Activated naive CD8-positive, alpha-beta T cell treated with anti-CD3 and anti-CD28 coated beads, Interleukin-2, amount 10 ng/mL, durations not matched to agents 7 days and 5 days (primary cell): ENCODE results near the gene STEAP1. TPM values are rescaled to one million over a fixed set of nuclear protein-coding genes. Genes with fewer than 3 reads are reported as not detected.
"Not testable (repeated sequence)": the region's sequence is repeated elsewhere in the genome, so short reads cannot be mapped to it uniquely, and the experiment has no call there.

Source experiments
- ATAC-seq: fragments of 150-1000 bp; cut with Tn5 transposase; one replicate; pipeline ENCODE4 v1.10.0; 2021; ENCODE audit warnings: low read depth, moderate library complexity
- POLR2A ChIA-PET: fragments of 350-600 bp; sonication (Branson Sonifier 250); formaldehyde crosslinking; loops from one replicate; lab custom pipeline; 2021; ENCODE audit warnings: antibody characterized with exemption; lab: Charles Lee
- DNase-seq: peaks from one replicate; pipeline ENCODE4 v3.0.0; 2021
- H3K27ac Mint-ChIP-seq: one replicate; pipeline ENCODE4 v1.8.0; 2022; ENCODE audit warnings: mild to moderate bottlenecking, mixed read lengths
- H3K27me3 Mint-ChIP-seq: one replicate; pipeline ENCODE4 v1.8.0; 2022; ENCODE audit warnings: mild to moderate bottlenecking, moderate library complexity, mixed read lengths
- H3K36me3 Mint-ChIP-seq: one replicate; pipeline ENCODE4 v1.8.0; 2021; ENCODE audit warnings: mild to moderate bottlenecking, mixed read lengths
- H3K4me1 Mint-ChIP-seq: one replicate; pipeline ENCODE4 v1.8.0; 2021; ENCODE audit warnings: mixed read lengths
- H3K4me3 Mint-ChIP-seq: one replicate; pipeline ENCODE4 v1.8.0; 2022; ENCODE audit warnings: mild to moderate bottlenecking, moderate library complexity, mixed read lengths
- H3K9me3 Mint-ChIP-seq: one replicate; pipeline ENCODE4 v1.8.0; 2021; ENCODE audit warnings: mixed read lengths
- total RNA-seq, 2 experiments: library from RNA; stranded (reverse); gene quantifications; one replicate each; pipeline ENCODE4 v1.2.3, GENCODE V29; 2021

STEAP1 gene
- total RNA-seq, 2 experiments from 2014 or later = not detected

GRCh38 chr7:90157761-90158350, 3.6 kb downstream of the STEAP1 start:
- H3K9me3 Mint-ChIP-seq, H3K4me3 Mint-ChIP-seq, H3K36me3 Mint-ChIP-seq, POLR2A ChIA-PET, ATAC-seq, H3K4me1 Mint-ChIP-seq, H3K27ac Mint-ChIP-seq, DNase-seq: not testable (repeated sequence)
- peaks cover 22% of the 10 kb centered on the region for H3K27me3 Mint-ChIP-seq

DNA sequence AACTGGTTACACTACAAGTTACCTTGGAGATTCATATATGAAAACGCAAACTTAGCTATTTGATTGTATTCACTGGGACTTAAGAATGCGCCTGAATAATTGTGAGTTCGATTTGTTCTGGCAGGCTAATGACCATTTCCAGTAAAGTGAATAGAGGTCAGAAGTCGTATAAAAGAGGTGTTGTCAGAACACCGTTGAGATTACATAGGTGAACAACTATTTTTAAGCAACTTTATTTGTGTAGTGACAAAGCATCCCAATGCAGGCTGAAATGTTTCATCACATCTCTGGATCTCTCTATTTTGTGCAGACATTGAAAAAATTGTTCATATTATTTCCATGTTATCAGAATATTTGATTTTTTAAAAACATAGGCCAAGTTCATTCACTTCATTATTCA, 9.3 kb downstream of the STEAP1 start:
- Mint-ChIP-seq H3K36me3 (no peaks in the 10 kb centered on the region), H3K27me3 (peaks cover 16% of the 10 kb centered on the region), H3K4me3 (no peak overlapping the region), H3K9me3 (no peaks in the 10 kb centered on the region), H3K4me1 (no peaks in the 10 kb centered on the region), H3K27ac (no peak overlapping the region)
- DNase-seq (no peak), ATAC-seq (no peak)
- POLR2A ChIA-PET = no interaction called here

DNA sequence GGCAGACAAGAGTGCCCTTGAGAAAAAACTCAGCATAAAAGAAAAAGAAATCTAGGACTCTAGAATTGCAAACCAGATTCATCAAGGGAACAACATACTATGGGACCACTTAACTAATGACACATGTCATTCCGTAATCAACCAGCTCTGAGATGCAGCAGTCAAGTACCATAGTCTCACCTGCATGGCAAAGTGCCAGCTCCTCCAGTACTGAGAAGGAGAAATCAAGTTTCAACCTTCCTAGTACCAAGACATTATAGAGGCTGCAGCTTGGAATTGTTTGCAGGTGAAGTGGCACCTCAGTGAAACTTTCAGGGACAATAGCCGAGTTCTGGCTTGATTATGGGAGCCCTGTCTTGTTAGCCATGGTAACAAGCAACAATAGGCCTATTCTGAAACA, 11.5 kb downstream of the STEAP1 start:
- no peaks in the 10 kb centered on the region for H3K4me1 Mint-ChIP-seq

DNA sequence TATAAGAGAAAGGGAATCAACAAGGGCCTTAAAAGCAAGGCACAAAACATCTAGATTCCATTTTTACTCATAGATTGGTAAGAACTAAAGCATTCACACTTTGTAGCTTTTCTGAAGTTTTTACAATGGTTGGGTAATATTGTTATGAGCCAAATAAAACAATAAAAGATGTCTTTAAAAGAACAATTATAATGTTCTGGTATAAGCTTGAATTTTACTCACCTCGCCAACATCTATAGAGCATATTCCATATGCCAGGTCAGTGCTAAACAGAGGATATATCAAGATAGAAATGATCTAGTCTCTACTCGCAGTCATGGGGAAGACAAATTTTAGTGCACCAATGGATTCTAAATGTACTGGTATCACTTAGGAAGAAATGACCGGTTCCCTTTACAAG, 11.9 kb downstream of the STEAP1 start:
- H3K36me3 Mint-ChIP-seq = no peaks in the 10 kb centered on the region
- H3K27ac Mint-ChIP-seq = no peak overlapping the region
- ATAC-seq = no peak
- DNase-seq = no peak
- H3K4me3 Mint-ChIP-seq = no peak overlapping the region
- H3K9me3 Mint-ChIP-seq = no peaks in the 10 kb centered on the region
- POLR2A ChIA-PET = no interaction called here
- no peaks in the 10 kb centered on the region for H3K4me1 Mint-ChIP-seq
- H3K27me3 Mint-ChIP-seq = peaks cover 16% of the 10 kb centered on the region

More for the DNA sequence above, 11.5 kb downstream of the STEAP1 start:
- peaks cover 16% of the 10 kb centered on the region for H3K27me3 Mint-ChIP-seq
- DNase-seq = no peak
- no peak for ATAC-seq
- no peak overlapping the region for H3K27ac Mint-ChIP-seq
- POLR2A ChIA-PET = interaction anchor here (0.6 kb wide), 1 partner anchor 301 kb away, joined by 3 read pairs; no protein-coding TSS in a partner anchor
- no peak overlapping the region for H3K4me3 Mint-ChIP-seq
- no peaks in the 10 kb centered on the region for H3K36me3 Mint-ChIP-seq
- H3K9me3 Mint-ChIP-seq = no peaks in the 10 kb centered on the region

- POLR2A ChIA-PET = no interaction called here
- no peaks in the 10 kb centered on the region for H3K36me3 Mint-ChIP-seq
- no peak overlapping the region for H3K4me3 Mint-ChIP-seq
- H3K4me1 Mint-ChIP-seq = no peaks in the 10 kb centered on the region
- H3K27me3 Mint-ChIP-seq = peaks cover 16% of the 10 kb centered on the region
- H3K9me3 Mint-ChIP-seq = no peaks in the 10 kb centered on the region
- ATAC-seq (no peak), DNase-seq (no peak)
- H3K27ac Mint-ChIP-seq = no peak overlapping the region
These were observed 13.1 kb downstream of the STEAP1 start for GRCh38 chr7:90167361-90167760.

- DNase-seq (no peak), ATAC-seq (no peak)
- no peaks in the 10 kb centered on the region for H3K9me3 Mint-ChIP-seq
These were observed 15.6 kb downstream of the STEAP1 start for GRCh38 chr7:90169891-90170290.

DNA sequence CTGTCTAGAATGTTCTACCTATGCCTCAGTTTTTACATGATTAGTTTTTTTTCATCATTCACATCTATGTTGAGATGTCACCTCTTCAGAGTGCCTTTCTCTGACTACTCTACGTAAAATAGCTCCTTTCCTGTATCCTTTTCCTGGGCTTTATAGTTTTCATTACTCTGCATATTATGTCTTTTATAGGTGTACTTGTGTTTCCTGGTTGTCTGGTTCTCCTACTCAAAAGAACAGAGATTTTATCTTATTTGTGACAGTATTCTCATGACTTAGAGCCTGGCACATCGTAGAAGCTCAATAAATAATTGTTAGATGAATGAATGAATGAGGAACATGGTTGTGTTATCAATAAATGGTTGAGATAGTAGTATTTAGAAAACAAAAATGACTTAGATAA, 17.9 kb downstream of the STEAP1 start:
- Mint-ChIP-seq H3K9me3 (peaks cover under 1% of the 10 kb centered on the region), H3K4me1 (no peaks in the 10 kb centered on the region), H3K4me3 (no peak overlapping the region)

More at GRCh38 chr7:90169891-90170290, 15.6 kb downstream of the STEAP1 start:
- no peak overlapping the region for H3K4me3 Mint-ChIP-seq
- no peak overlapping the region for H3K27ac Mint-ChIP-seq
- H3K27me3 Mint-ChIP-seq = peaks cover 10% of the 10 kb centered on the region
- POLR2A ChIA-PET = no interaction called here
- no peaks in the 10 kb centered on the region for H3K4me1 Mint-ChIP-seq
- no peaks in the 10 kb centered on the region for H3K36me3 Mint-ChIP-seq

DNA sequence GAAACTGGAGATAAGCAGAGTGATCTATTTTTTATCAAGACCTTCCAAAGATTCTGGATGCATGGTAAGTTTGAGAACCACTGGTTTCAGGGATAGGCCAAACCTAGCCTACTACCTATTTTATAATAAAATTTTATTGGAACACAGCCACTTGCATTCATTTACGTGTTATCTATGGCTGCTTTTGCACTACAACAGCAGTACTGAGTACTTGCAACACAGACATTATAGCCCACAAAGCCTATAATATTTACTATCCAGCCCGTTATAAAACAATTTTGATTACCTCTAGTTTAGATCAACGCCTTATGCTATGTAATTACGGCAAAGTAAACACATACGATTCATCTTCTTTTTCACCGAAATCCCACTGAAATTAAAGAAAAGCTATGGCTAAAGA, 18.4 kb downstream of the STEAP1 start:
- ATAC-seq (no peak), DNase-seq (no peak)
- H3K27ac Mint-ChIP-seq = no peak overlapping the region
- H3K27me3 Mint-ChIP-seq = peaks cover 3% of the 10 kb centered on the region
- H3K9me3 Mint-ChIP-seq = peaks cover 3% of the 10 kb centered on the region
- POLR2A ChIA-PET = interaction anchor here (0.6 kb wide), 1 partner anchor 1227 kb away, joined by 4 read pairs; no protein-coding TSS in a partner anchor
- H3K36me3 Mint-ChIP-seq = peaks cover 2% of the 10 kb centered on the region
- H3K4me1 Mint-ChIP-seq = no peaks in the 10 kb centered on the region
- no peak overlapping the region for H3K4me3 Mint-ChIP-seq

More for the DNA sequence above, 17.9 kb downstream of the STEAP1 start:
- DNase-seq = no peak
- no peak overlapping the region for H3K27ac Mint-ChIP-seq
- POLR2A ChIA-PET = no interaction called here
- H3K36me3 Mint-ChIP-seq = peaks cover under 1% of the 10 kb centered on the region
- peaks cover 5% of the 10 kb centered on the region for H3K27me3 Mint-ChIP-seq
- ATAC-seq = no peak

DNA sequence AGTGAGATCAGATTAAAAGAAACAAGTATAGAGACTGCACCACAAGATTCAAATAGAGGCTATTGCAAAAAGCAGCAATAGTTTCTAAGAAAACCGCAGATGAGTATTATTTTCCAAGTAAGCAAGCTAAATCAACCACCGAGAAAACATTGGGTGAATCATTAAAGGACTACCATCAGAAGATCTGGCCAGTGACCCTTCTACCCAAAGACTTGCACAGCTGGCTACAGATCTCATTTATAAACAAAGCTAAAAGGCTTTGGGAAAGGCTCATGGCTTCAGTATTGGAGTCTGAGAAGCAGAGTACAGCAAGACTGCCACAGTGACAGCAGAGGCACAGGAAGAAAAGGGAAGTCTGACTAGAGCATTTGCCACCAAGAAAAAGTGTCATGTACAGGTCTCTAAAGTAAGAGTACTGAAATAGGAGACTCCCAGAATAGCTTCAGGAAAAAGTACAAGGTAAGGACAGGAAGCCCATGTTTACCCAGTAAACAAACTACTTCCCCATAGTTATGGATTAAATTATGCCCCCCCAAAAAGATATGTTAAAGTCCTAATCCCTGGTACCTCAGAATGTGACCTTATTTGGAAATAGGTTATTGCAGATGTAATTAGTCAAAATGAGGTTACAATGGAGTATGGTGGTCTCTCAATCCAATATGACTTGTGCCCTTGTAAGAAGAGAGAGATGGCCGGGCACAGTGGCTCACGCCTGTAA, 19.0 kb downstream of the STEAP1 start:
- POLR2A ChIA-PET = interaction anchor here (0.6 kb wide), 1 partner anchor 1227 kb away, joined by 4 read pairs; no protein-coding TSS in a partner anchor
- Mint-ChIP-seq H3K36me3 (peaks cover 2% of the 10 kb centered on the region), H3K27ac (no peak overlapping the region), H3K27me3 (peaks cover 3% of the 10 kb centered on the region), H3K4me3 (no peak overlapping the region), H3K9me3 (peaks cover 3% of the 10 kb centered on the region), H3K4me1 (no peaks in the 10 kb centered on the region)
- ATAC-seq (no peak), DNase-seq (no peak)

- POLR2A ChIA-PET = no interaction called here
- DNase-seq = no peak
- H3K4me3 Mint-ChIP-seq = no peak overlapping the region
- H3K4me1 Mint-ChIP-seq = peaks cover 13% of the 10 kb centered on the region
- peaks cover 3% of the 10 kb centered on the region for H3K9me3 Mint-ChIP-seq
- no peak for ATAC-seq
- no peak overlapping the region for H3K27ac Mint-ChIP-seq
- H3K36me3 Mint-ChIP-seq = peaks cover 2% of the 10 kb centered on the region
- H3K27me3 Mint-ChIP-seq = no peaks in the 10 kb centered on the region
These were observed 21.4 kb downstream of the STEAP1 start for GRCh38 chr7:90175667-90176066.

DNA sequence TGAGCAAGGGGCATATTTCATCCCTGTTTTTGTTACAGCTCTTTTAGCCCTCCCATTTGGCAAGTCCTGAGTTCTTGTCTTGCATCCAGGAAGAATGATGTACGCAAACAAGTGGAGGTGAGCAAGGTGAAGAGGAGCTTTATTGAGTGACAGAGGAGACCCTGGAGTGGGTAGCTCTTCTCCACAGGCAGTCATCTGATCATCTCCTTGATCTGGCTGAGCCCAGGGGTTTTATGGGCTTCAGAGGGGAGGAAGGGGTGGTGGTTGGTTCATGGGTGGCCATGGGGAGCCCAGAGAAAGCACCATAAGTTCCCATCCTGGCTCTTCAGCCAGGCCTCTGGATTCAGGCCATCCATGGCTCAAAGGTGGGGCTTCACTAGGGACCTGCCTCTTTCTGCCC, 21.9 kb downstream of the STEAP1 start:
- Mint-ChIP-seq H3K27ac (no peak overlapping the region), H3K27me3 (no peaks in the 10 kb centered on the region), H3K36me3 (peaks cover 2% of the 10 kb centered on the region), H3K4me3 (no peak overlapping the region), H3K4me1 (peaks cover 13% of the 10 kb centered on the region), H3K9me3 (peaks cover 3% of the 10 kb centered on the region)
- no peak for DNase-seq
- POLR2A ChIA-PET = no interaction called here
- no peak for ATAC-seq

- POLR2A ChIA-PET = no interaction called here
- no peaks in the 10 kb centered on the region for H3K27me3 Mint-ChIP-seq
- DNase-seq (no peak), ATAC-seq (no peak)
- H3K36me3 Mint-ChIP-seq = peaks cover 2% of the 10 kb centered on the region
- H3K27ac Mint-ChIP-seq = no peak overlapping the region
- H3K4me1 Mint-ChIP-seq = peaks cover 13% of the 10 kb centered on the region
- peaks cover 3% of the 10 kb centered on the region for H3K9me3 Mint-ChIP-seq
- no peak overlapping the region for H3K4me3 Mint-ChIP-seq
These were observed 23.9 kb downstream of the STEAP1 start for GRCh38 chr7:90178166-90178565.

GRCh38 chr7:90178679-90179278, 24.5 kb downstream of the STEAP1 start:
- DNase-seq (no peak), ATAC-seq (peak; percentile 82)
- peak overlapping the region; percentile 52 for H3K27ac Mint-ChIP-seq
- peaks cover 2% of the 10 kb centered on the region for H3K36me3 Mint-ChIP-seq
- POLR2A ChIA-PET = no interaction called here
- H3K4me3 Mint-ChIP-seq = peak overlapping the region; percentile 17
- H3K4me1 Mint-ChIP-seq = peaks cover 13% of the 10 kb centered on the region
- peaks cover 3% of the 10 kb centered on the region for H3K9me3 Mint-ChIP-seq
- no peaks in the 10 kb centered on the region for H3K27me3 Mint-ChIP-seq
